Measurements from ENCODE around the gene HOXA3.

The HOXA3 gene

GRCh38 chr7:27111751-27112277, 40.6 kb downstream of the HOXA3 start:
- H3K27ac ChIP-seq = no peak overlapping the region
- TF ChIP-seq ZFX (IDR thresholded peaks at IDR 0.05) (no peak), CTCF (conservative IDR thresholded peaks at IDR 0.05) (no peak)

- no peak overlapping the region for H3K27ac ChIP-seq
- TF ChIP-seq ZFX (IDR thresholded peaks at IDR 0.05) (no peak), CTCF (conservative IDR thresholded peaks at IDR 0.05) (no peak)
Observed at GRCh38 chr7:27111042-27111750, 41.2 kb downstream of the HOXA3 start.

DNA sequence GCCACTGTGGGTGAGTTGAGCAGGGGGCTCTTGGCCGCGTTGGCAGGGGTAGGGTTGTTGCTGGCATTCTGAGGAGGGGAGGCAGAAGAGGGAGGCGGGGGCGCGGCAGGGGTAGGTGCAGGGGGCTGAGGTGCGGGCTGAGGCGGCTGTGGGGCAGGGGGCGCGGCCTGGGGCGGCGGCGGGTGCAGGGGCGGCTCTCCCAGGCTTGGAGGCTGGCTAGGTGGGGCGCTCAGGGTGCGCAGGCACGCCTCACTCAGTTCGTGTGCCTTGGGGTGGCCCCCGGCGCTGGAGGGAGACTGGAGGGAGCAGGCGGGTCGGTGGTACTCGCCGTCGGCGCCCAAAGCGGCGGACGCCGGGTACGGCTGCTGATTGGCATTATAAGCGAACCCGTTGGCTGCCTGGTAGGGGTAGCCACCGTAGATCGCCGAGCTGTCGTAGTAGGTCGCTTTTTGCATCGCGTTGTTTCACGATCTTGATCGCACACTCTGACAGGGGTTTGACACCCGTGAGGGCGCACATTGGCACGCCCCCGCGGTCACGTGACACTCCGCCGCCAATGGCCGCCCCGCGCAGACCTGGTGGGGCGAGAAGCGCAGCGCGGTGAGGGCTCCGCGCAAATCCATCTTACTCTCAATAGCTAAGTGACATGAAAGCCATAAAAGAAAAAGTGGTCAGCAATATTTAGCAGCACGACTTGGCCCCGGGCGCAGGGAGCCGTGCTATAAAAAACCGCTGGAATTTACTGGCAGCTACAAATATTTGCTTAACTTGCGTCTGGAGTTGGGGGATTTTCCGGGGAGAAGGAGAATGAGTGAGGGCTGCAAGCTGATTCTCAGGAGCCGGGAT, 42.0 kb downstream of the HOXA3 start:
- TF ChIP-seq ZFX (IDR thresholded peaks at IDR 0.05) (no peak), CTCF (conservative IDR thresholded peaks at IDR 0.05) (no peak)
- H3K27ac ChIP-seq = no peak overlapping the region

GRCh38 chr7:27109466-27110185, 42.8 kb downstream of the HOXA3 start:
- TF ChIP-seq CTCF (conservative IDR thresholded peaks at IDR 0.05) (no peak), ZFX (IDR thresholded peaks at IDR 0.05) (no peak)
- no peak overlapping the region for H3K27ac ChIP-seq

DNA sequence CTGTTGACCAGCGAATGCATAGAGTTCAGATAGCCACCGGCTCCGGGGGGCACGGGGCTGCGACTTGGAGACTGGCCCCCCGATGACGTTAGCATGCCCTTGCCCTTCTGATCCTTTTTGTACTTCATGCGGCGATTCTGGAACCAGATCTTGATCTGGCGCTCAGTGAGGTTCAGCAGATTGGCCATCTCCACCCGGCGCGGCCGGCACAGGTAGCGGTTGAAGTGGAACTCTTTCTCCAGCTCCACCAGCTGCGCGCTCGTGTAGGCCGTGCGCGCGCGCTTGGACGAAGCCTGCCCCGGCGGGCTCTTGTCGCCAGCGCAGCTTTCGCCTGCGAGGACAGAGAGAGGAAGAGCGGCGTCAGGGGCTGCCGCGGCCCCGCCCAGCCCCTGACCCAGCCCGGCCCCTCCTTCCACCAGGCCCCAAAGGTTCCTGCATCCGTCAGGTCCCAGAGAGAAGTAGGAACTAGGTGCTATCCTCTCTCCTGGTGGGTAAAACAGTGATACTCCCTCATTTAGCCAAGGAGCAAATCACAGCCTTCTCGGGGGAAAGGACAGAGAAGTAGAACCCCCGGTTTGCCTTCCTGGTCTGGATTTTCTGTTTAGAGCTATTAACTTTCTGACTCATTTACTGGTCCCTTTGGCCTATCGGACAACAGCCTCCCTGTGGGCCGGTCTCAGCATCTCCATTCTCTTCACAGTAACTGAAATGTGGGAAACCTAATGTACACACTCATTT, 43.8 kb downstream of the HOXA3 start:
- no peak for TF ChIP-seq CTCF (conservative IDR thresholded peaks at IDR 0.05)
- TF ChIP-seq ZFX (IDR thresholded peaks at IDR 0.05) = no peak
- H3K27ac ChIP-seq = no peak overlapping the region

DNA sequence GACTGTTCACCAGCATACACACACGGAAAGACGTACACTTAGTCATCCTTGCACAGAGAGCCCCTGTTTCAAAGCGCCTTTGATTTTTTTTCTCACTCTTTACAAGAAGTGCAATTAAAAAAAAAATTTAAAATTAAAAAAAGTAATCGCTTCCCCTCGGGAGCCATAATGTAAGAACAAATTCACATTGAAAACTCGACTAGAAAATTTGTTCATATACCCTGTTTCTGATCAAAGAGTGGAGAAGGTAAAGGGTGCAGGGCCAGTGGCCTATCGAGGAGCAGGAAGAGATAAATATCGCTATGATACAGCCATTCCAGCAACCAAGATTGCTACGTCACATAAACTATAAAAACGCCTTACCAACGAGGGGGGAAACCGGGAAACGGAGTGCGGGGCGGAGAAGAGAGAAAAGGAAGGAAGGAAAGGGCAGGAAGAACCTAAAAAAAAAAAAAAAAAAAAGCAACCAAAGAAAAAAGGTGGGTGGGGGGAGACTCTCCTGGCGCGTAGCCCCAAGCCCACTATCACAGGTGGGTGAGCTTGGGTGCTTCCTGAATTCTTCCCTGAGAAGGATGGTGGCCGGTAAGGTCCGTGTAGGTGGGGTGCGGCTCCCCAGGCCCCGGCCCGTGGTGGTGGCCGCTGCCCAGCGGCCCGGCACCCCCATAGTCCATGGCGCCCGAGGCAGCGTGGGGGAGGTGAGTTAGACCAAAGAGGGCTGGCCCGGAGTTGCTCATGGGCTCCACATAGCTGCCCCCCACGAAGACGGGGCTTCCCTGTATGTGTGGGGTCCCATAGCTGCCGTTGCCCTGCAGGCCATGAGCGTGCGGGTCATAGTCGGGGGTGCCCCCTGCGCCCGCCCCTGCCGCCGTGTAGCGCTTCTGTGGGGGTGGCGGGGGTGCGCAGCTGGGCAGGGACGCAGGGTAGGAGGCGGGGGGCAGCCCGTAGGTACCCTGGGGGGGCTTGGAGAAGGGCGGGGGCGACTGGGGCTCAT, 44.7 kb downstream of the HOXA3 start:
- TF ChIP-seq CTCF (conservative IDR thresholded peaks at IDR 0.05) = no peak
- no peak for TF ChIP-seq ZFX (IDR thresholded peaks at IDR 0.05)
- no peak overlapping the region for H3K27ac ChIP-seq
